GM18868 (cell line): ENCODE results near the gene CACNA2D4.

Experiments used
- ATAC-seq: cut with Tn5 transposase; IDR thresholded peaks from one replicate; pipeline ENCODE4 v1.9.1; 2021; ENCODE audit warnings: mild to moderate bottlenecking, moderate library complexity; ENCODE audit not compliant: unreplicated experiment

CACNA2D4 gene

DNA sequence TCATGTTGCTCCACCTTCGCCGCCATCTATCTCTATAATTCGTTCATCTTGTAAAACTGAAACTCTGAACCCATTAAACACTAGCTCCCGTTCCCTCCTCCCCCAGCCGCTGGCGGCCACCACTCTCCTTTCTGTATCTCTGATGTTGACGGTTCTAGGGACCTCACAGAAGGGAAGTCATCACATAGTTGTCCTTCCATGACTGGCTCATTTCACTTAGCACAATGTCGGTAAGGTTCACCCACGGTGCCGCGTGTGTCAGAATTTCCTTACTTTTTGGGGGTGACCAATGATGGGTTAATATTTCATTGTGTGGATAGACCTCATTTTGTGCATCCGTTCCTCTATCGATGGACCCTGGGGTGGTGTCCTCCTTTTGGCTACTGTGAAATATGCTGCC lies 2.0 kb upstream of the CACNA2D4 start:
- no peak for ATAC-seq

DNA sequence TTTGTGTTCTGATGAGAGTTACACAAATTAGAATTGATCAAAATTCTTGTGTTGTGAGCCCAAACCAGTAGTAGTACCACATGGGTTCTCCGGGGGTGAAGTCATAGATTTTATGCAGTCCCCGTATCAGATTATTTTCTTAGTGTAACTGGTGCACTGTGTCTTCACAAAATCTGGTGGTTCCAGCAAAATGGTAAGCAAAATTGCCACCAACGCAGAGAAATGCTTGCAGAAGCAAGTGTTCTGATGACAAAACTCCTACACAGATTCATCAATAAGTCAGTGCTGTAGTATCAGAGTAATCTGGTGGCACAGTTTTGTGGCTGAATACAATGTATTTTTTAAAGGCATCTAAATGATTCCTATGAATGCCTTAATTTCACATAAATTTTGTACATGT lies 1.3 kb upstream of the CACNA2D4 start:
- ATAC-seq: no peak

DNA sequence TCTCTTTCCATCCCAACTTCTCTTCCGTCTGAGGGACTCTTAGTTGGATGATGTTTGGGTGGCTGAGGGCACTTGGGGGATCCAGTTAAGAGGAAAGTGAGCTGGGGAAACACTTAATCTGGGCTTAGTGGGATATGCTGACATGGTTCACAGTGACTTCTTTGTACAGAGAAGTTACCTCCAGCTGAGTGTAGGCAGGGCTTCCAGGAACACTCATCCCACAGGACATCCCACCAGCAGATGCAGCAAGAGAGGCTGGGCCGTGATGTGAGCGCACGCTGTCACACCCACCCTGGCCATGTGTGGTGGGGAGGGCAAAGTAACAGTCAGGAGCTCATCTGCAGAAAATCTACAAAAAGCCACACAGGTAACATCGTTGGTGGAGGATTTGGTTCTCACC lies 832 bp upstream of the CACNA2D4 start:
- ATAC-seq: no peak

DNA sequence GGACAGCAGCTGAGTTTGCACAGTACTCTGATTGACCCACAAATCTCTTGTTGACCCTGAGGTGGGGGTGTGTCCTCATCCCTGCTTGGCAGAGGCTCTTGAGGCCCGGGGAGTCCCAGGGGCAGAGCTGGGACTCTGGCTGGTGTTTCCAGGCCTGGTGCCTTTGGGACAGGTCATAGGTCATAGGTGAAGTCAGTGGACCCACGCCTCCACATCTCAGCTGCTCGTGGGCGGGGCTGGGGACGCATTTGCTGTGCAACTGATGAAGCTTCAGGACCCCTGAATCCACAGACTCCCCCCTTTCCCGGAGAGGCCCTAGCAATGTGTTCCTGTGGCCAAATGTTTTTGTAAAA lies 408 bp upstream of the CACNA2D4 start:
- no peak for ATAC-seq

DNA sequence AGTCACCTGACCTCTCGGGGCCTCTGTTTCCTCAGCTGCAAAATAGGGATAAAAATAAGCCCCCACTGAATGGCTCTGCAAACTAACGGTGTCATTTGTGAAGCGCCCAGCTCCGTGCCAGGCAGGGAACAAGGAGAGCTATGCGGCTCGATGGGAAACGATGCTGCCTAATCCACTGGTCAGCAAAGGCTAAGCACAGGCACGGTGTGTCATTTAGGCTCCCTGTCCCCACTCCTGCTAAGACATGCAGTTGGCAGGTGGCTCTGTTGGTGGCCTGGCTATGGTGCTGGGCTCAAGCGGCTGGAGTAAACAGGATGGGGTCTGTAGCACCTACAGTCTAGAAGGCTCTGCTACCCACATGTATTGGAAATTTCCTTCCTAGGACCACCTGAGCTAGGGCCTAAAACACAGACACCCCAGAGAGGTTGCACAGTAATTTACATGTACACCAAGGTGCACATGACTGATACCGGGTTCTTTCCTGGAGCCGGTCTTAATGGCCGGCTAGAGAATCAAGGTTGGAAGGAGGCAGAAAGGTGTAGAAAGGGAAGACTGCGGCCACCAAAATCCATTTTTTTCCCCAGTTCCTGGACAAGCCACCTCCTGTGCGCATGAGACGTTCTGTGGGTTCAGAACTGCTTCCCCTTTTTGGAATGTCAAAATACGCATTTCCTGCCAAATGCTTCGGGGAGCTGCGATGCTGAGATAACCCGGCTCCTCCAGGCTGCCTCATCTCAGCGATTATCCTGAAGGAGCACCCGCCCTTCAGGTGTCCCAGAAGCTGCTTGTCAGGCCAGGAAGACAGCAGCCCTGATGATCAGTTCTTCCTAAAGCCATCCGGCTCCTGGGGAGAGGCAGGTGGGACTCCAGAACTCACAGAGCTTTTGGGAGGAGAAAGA lies 1.0 kb downstream of the CACNA2D4 start:
- ATAC-seq: no peak

DNA sequence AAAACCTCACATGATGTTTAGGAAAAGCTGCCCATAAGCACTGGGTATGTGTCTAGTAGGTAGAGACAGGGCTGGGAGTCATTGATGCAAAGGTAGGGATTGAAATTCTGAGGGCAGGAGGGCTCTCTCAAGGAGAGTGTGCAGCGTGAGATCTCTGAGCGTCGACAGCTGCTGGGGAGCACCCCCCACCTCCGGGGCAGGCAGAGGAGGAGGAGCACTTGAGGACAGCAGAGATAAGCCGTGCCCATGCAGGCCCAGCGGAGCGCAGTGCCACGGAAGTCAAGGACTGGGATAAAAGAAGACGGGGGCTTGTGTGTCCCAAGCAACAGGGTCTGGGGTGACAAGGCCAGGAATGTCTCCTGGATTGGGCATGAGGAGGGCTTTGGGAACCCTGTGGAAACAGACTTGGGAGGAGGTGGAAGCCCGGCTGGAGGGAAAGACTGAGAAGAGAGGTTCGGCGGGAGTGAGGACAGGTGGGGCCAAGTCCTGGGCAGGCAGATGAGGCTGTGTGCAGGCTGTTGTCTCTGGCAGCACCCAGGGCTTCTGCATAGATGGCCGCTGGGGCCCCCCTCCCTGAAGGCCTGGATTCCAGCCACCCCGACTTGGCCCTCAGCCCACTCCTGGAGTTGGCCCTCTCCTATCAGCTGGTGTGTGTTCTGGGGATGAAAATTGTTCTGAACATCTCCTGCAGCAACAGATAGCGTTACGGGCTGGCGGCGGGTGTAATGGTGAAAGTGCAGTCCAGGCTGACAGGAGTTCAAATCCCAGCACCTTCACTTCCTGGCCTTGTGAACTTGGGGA lies 1.9 kb downstream of the CACNA2D4 start:
- no peak for ATAC-seq

DNA sequence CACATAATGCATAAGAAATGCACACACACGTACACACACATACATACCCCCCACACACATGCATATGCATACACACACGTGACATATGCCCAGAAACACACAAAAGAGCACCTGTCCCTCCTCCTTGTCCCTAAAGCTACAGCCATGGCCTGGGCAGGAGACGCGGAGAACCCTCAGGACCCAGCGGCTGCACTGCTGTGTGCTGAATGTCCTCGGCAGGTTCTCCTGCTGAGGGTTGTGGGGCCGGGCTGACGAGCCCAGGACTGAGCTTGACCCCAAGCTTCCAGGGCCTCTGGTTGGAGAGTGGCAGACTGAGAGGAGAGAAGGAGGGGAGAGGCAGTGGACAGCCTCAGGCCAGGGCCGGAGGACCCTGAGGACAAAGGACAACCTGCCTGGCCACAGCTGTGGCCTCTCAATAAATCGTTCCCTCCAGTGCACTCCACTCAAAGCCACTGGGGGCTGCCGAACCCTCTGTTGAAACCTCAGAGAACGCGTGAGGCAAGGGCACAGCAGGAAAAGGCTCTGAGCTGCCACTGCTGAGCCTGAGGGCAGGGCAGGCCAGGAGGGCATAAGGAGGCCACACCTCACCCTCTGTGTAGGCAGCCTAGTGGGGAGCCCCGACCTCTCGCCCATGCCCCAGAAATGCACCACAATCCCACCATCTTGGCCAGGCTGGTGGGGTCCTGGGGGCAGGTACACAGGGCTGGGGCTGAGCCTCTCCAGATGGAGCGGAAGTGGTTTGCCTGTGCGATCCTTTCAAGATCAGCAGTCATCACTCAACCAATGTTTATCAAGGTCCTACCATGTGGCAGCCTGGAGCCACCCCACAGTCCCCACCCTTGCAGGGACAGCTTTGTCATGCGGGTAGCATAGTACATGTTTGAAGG lies 3.1 kb downstream of the CACNA2D4 start:
- ATAC-seq: no peak

DNA sequence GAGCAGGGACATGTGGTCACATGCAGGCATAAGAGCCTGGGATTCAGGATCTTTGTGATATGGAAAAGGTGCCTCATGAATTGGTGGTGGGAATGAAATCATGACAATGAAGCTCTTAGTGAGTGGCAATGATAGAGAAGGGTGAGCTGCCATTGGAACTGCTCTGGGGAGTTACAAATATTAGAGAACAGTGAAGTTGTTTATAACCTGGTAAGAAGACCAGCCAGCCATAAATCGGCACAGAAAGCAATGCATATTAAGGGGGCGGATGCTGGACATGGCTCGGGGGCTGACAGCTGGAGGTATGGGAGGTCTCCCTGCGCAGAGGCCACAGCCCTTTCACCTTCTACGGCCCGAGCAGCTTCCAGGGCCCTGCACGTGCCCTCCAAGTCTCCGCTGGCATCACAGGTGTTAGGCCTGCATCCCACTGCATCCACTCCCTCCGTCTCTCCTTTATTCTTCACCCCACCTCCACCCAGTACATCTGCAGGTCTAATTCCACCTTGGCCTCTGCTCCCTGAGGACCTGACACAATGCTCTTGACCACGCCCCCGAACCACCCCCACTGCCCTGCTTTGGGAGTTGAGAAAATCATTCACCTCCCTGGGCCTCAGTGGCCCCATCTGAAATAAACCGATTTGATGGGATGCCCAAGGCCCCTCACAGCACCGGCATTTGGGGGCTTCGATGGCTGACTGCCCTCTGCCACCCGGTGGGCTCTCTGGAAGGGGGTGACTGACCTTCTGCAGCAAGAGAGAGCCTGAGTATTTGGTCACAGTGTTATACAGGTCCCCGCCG lies 4.1 kb downstream of the CACNA2D4 start:
- no peak for ATAC-seq

DNA sequence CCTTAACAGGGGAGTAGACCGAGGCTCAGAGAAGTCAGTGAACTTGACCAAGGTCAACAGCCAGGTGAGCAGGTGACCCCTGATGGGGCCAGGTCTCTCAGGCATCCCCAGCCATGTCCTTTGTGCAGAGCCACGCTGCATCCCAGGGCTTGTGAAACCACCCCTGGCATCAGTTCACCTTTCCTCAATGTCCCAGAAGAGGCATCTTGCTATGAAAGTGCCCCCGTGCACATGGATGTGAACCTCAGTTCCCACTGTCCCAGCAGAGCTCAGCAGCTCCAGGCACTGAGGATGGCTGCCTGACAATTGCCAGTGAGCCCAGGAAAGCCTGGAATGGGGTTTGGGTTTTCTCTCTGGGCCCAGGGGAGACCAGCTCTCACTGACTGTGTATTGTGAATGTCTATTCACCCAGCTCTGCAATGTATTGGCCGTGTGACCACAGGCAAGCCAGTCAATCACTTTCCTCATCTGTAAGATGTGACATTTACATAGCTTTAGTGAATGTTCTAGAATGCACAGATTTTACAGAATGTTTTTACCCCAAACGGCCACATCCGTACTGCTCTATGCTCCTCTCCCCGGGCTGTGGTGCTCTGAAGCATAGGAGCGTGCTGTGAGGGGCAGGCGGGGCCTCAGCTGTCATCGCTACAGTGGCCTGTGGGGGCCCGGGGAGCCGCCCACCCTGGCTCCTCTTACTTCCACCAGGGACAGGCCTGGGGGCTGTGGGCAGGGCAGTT lies 4.9 kb downstream of the CACNA2D4 start:
- ATAC-seq: no peak

DNA sequence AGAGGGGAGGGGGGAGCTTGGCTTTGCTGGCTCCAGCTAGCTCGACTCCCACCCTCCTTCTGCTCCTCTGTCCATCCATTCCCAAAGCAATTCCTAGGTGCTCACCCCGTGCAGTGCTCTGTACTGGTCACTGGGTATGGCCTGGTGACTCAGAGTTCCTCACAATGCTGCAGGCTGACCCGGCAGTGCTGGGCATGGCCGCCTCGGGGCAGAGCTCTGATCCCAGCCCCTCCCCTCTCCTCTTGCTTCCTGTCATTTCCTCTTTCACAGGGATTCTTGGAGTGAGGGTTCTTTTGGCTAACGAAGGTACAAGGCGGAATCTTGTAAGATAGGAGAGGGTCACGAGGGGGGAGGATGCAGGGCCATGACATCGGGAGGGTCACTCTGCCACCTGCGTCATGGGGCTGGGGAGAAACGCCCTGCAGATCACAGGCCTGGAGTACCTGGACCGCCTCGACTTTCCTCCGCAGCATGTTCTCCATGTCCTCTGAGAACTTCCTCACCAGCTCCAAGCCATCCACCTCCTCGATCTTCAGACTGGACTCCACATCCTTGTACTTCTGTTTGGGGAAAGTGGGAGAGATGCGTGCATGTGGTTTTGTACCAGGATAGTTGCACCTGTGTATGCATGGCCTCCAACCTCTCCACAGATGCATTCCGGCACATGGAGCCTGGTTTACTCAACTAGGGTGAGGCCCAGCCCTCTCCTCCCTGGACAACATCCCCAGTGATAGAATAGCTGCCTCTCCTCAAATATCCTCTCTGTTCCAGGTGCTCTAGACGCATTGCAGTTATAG lies 5.7 kb downstream of the CACNA2D4 start:
- no peak for ATAC-seq

DNA sequence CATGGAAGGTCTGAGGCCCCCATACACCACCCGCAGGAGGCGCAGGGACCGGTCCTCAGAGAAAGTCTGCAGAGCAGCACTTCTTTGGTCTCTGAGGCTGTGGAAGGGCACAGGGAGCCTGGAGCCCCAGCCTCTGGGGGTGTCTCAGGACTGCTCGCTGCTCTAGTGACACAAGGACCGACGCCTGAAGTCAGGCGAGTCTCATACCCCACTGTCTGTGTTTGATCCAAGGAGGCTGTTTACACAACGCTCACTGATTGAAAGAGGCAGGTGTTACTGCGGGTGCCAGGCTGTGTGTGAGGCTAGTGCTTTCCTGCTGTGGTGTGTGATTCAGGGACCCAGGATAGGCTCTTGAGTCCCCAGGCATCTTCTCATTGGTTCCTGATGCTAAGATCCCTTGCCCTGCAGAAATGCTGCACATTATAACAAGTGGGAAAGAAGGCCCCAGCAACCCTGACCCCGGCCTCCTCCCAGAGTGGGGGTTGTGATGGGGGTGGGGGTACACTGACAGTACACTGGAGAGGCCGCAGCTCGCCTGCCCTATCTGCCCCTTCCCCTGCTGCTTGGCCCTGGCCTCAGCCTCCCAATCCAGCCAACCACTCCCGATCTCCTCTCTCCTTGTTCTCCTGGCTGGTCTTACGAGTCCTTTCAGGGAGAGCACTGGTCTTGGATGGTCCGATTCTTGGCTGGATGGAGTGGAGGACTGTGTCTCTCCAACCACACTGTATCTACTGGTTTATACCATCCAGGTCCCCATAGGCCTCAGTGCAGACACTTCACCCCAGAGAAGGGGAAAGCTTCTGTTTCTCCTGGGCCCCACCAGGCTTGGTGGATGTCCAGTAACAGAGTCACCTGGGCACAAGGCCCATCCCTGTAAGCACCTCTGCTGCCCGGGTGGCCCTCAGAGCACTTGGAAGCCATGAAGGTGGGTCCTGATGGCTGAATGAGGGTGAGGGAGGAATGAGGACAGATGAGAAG lies 6.6 kb downstream of the CACNA2D4 start:
- ATAC-seq: no peak

DNA sequence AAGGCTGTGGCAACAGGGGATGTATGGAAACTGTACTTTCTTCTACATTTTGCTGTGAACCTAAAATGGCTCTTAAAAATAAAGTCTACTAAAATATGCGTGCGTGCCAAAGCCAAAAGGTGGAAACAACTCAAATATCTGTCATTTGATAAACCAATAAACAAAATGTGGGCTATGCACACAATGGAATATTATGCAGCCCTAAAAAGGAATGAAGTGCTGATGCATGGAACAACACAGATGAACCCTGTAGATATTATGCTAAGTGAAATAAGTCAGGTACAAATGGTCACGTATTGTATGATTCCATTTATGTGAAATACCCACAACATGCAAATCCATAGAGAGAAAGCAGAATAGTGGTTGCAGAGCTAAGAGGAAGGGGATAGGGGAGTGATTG lies 8.0 kb downstream of the CACNA2D4 start:
- ATAC-seq: no peak

DNA sequence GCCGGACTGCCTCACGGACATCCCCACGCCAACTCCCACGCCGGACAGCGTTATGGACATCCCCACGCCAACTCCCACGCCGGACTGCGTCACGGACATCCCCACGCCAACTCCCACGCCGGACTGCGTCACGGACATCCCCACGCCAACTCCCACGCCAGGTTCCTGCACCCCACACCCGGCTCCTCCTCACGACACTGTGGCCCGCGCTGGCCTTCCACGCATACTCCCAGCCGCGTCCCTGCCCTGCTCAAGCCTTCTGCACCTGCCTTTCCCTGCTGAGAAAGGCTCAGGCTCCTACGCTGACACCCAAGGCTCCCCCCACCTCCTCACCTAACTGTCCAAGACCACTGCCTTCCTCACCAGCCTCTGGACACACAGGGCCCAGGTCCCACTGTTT lies 9.7 kb downstream of the CACNA2D4 start:
- no peak for ATAC-seq

DNA sequence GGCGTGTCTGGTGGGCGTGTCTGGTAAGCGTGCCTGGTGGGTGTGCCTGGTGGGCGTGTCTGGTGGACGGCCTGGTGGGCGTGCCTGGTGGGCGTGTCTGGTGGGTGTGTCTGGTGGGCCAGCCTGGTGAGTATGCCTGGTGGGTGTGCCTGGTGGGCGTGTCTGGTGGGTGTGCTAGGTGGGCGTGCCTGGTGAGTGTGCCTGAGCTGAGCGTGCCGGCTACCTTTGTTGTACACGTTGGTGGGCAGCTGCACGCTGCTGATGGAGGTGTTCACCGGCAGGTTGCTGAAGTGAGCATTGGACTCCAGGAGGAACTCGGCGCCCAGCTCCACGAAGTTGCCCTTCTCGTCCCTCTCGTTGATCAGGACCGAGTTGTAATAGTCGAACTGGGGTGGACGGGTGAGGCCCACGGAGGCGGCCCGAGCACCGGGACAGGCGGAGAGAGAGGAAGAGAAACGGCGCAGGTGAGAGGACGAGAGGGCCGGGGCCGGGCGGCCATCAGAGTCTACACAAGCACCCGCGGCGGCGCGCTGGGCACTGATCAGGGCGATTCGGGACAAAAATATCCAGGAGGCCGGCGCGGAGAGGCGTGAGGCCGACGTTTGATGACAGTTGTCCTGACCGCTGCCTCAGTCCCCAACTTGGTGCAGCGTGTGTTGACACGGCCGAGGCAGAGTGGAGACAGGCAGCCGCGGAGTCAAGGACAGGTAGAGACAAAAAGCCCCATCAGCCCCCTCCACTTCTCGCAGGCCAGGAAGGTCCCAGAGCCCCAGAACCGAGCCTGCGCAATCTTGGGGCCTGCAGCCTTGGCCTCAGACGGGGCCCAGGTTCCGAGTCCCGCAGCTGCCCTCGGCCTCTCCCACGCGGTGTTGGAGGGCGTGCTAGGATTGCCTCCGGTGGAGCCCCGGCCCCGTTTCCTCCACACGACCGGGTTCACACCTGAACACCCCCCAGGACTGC lies 10.5 kb downstream of the CACNA2D4 start:
- ATAC-seq: no peak

DNA sequence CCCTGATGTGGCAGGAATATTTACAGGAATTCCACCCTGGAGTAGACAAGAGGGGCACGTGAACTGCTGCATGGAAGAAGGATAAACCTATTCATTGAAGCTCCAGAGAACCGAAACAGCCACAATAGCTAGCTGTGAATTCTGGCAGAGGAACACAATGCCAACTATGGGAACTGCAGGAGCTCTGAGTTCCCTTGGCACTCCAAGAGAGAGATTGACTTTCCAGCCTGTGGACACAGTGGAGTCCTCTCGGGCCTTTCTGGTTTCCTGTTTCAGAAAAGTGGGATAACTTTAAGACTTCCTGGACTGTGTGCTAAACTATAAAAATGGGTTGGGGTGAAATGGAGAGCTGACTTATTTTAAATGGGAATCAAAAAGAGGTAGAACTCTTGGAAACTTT lies 11.9 kb downstream of the CACNA2D4 start:
- no peak for ATAC-seq

DNA sequence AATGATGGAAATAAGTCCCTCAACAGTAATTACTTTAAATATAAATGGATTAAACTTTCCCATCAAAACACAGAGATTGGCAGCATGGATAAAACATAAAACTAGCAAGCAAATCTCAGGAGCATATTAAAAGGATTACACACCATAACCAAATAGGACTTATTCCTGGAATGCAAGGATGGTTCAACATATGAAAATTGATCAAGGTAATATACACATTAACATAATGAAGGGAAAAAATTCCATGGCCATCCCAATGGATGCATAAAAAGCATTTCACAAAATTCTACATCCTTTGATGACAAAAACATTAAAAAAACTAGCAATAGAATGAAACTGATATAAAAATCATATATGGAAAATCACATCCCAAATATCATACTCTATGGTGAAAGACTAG lies 13.6 kb downstream of the CACNA2D4 start:
- ATAC-seq: no peak

DNA sequence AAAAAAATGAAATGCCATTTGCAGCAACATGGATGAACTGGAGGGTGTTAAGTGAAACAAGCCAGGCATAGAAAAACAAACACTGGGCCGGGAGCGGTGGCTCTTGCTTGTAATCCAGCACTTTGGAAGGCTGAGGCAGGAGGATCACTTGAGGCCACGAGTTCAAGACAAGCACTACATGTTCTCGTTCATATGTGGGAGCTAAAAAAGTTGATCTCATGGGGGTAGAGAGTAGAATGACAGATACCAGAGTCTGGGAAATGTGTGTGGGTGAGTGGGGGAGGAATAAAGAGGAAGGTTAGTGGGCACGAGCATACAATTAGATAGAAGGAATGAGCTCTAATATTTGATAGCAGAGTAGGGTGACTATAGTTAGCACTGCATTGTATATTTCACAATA lies 21.5 kb downstream of the CACNA2D4 start:
- ATAC-seq: no peak
